Stimulated activated CD4-positive, alpha-beta T cell treated with anti-CD3 and anti-CD28 coated beads, Interleukin-2, amount 100 ng/mL, for 48 hours (primary cell): ENCODE data around the gene RPIA.
A peak's percentile ranks its signal among the peaks of the same experiment; 100 is the strongest.

Experiments used
- DNase-seq, 2 donors: peaks; one replicate each; pipeline ENCODE4 v3.0.0-alpha.2; 2020

Gene RPIA

GRCh38 chr2:88687384-88687783 lies 4.1 kb upstream of the RPIA start:
- DNase-seq = no peak

- DNase-seq = peak; percentile 31 to 45
Observed at GRCh38 chr2:88690591-88691338, 708 bp upstream of the RPIA start.

GRCh38 chr2:88692187-88692586 lies 714 bp downstream of the RPIA start:
- DNase-seq = peak in 1 of 2 donors; percentile 25

DNA sequence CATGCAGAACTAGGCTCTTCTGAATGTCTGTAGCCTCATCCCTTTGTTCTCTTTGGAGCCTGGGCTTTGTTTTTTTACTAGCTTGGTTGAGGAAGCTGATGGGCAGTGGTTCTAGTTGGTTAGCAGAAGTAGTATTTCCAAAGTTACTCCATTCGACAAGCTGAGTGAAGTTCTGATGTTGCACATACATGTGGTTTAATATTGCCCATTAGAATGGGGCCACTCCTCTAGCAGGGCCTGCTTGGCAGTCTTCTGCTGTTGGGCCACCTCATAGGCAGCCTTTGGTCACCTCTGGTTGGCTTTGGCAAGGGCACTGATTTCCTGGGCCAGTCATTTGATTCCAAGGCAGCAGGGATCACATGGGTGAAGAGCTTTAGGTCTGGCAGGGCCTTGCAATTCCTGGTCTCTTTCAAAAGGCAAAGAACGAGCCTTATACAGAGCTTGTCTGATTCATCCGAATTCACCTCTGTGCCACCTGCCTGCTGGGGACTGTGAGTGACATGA lies 2.5 kb downstream of the RPIA start:
- no peak for DNase-seq

DNA sequence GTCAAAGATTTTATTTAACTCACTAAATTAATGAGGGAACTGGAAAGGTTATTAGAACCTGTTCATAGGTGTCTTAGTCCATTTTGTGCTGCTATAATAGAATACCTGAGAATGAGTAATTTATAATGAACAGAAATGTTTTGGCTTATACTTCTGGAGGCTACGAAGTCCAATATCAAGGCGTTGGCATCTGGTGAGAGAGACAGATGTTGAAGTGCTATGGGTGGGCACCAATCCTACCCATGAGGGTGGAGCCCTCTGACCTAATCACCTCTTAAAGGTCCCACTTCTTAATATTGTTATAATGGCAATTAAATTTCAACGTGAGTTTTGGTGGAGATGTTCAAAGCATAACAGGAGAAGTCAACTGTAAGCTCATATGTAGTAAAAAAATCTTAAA lies 5.1 kb downstream of the RPIA start:
- DNase-seq = no peak

DNA sequence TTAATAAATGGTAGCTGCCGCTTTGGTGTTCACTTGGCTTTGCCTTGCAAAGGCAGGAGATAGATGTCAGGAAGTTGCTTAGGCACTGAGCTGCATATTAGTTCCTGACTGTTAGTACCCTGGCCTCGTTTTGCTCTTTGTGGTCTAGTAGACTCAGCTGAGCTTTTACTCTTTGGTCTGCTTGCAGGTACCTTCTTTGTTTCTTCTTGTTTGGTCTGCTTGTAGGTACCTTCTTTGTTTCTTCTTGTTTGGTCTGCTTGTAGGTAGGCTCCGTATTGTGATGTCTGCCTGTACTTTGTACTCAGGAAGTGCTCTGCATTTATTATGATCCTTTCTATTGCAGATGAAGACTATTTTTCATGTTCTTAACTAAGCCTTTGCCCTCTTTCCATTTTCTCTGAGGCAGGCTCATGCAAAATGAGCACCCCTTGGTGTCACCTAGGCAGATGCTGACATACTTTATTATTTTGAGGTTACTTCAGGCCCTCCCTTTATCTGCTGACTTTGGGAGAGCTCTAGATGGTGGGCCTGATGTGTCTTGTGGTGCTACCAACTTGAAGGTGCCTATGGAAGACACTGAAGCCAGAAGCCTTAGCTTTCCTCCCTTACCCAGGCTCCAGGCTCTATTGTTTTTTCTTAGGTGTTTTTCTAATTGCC lies 6.0 kb downstream of the RPIA start:
- no peak for DNase-seq

DNA sequence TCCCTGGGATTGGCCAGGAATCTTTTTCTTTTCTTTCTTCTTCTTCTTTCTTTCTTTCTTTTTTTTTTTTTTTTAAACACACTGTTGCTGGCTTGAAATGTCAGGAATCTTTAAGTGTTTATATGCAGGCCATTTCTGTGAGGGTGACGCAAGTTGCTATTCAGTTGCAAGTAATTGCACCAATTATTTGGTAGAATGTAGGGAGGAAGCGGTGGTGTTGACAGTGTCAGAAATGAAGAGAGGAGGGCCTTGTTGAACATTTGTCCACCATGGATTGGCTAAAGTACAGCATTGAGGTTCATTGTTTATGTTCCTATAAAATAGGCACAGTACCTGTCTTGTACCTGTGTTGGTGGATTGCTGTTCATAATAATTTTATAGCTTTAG lies 6.5 kb downstream of the RPIA start:
- no peak for DNase-seq

DNA sequence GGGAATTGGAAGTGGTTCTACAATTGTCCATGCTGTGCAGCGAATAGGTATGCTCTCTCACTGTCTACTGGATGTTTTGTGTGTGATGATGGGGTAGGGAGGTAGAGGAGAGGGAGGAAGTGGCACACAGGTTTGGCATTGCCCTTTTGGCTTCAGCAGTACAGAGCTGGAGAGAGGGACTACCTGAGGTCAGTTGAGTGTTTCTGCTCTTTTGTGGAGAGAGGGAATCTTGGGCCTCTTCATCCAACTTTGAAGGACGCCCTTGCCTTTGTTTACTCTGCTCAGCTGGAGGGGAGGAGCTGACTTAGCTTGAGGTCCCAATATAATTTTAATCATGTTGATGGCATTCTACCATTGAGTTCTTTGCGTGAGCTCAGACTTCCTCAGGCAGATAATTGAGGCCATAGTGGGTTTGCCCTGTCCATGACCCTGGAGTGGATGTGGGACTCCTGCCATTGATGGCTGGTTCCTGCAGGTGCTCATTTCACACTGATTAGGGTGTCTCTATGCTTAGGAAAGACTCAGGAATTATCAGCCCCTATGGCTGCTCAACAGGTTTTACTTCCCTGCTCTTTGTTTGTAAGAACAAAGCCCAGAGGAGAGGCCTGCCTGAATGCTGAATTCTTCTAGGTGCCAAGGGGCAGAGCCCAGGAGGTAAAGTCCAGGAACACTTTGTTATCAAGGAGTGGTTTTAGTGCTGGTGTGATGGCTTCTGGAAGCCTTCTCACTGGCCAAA lies 7.2 kb downstream of the RPIA start:
- DNase-seq = no peak

GRCh38 chr2:88707003-88707402 lies 15.5 kb downstream of the RPIA start:
- DNase-seq = no peak

DNA sequence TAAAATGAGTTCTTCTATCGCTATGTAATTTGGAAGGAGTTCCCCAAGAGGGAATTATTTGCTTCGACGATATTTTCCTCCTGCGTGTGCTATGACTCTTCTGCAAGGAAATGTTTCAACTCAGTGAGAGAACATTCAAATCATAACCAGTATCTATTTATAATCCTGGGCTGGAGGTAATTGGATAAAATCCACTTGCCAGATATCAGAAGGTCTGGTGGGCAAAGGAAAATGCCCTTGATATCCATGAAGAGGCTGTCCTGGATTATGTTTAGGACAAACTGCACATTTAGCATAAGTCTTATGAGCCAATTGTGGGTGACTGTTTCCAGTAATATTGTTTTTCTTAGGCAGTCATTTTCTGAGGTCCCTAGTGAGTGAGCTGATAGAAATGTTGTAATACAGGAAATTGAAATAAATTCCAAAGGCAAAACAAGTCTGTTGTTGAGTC lies 17.7 kb downstream of the RPIA start:
- DNase-seq = no peak

DNA sequence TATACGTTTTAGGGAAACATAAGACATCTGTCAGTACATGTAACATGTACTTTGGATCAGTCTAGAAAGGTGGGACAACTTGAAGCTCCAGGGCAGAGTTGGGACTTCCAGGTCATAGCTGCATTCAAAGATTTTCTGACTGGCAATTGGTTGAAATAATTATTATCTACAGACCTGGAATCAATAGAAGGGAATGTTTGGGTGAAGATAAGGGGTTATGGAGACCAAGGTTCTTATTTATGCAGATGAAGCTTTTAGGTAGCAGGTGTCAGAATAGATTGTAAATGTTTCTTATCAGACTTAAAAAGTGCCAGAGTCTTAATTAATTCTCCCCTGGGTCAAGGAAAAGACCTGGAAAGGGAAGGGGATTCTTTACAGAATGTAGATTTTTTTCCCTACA lies 19.8 kb downstream of the RPIA start:
- no peak for DNase-seq

DNA sequence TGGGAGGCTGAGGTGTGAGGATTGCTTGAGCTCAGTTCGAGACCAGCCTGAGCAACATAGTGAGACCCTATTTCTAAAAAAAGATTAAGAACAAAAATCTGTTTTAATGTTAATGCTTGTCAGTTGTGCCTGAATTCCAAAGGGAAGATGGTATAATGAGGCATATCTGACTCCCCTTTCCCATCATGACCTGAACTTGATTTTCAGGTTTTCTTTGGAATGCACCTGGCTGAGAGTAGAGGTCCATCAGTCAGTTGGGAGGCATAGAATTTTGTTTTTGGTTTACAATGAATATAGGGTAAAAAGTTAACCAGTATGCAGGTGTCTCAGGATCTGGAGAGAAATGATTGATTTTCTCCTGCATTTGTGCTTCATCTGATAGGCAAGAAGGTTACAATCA lies 20.4 kb downstream of the RPIA start:
- DNase-seq = no peak

DNA sequence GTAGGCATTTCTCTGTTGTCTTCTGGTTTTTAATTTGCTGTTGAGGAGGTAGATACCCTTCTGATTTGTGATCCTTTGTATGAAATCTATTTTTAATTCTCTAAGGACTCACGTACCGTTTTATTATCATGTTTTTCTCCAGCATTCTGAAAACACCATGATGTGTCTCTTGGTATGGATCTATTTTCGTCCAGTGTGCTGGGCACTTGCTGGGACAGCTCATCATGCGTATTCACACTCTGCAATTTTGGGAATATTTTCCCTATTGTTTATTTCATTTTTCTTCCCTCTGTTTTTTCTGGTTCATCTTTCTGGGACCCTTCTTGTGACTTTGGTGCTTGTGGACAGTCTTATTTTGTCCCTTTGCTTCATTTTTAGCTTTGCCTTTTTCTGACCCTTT lies 21.9 kb downstream of the RPIA start:
- DNase-seq = no peak

DNA sequence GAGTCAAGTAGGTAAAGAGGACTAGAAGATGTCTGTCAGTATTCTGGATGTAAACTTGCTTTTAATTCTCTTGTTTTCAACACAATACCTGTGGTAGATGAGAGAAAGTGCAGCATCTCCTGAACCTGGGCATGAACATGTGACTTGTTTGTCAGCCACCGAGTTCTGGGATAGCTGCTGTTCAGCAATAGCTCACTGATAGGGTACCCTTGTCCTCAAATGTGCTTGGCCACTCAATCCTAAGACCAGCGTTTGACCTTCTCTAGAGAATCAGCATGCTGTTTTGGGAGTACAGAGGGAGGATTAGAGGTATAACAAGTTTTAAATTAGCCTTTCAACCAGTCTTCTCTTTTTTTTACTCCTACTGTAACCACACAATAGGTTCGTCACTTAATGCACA lies 23.2 kb downstream of the RPIA start:
- DNase-seq = no peak

DNA sequence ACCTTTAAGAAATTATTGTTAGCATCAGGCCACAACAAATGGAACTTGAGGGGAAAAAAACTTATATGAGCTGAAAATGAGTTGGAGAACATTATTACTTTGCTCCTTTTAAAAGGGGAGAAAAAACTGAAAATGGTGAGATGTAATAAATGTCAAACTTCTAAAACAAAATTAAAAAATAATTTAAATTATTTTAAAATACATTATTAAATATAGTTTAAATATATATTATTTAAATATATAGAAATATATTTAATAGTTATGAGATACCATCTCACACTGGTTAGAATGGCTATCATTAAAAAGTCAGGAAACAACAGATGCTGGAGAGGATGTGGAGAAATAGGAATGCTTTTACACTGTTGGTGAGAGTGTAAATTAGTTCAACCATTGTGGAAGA lies 28.9 kb downstream of the RPIA start:
- no peak for DNase-seq

DNA sequence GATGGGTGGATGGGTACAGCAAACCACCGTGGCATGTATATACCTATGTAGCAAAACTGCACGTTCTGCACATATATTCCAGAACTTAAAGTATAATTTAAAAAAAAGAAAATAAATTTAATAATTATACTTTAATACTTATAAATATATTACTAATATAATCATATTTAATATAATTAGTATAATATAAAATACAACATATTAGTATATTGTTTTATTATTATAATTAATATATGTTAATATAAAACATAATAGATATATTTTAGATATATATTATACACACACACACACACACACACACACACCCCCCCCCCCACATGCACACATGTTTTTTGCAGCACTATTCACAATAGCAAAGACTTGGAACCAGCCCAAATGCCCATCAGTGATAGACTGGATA lies 29.8 kb downstream of the RPIA start:
- no peak for DNase-seq

GRCh38 chr2:88724643-88725332 lies 33.3 kb downstream of the RPIA start:
- no peak for DNase-seq

DNA sequence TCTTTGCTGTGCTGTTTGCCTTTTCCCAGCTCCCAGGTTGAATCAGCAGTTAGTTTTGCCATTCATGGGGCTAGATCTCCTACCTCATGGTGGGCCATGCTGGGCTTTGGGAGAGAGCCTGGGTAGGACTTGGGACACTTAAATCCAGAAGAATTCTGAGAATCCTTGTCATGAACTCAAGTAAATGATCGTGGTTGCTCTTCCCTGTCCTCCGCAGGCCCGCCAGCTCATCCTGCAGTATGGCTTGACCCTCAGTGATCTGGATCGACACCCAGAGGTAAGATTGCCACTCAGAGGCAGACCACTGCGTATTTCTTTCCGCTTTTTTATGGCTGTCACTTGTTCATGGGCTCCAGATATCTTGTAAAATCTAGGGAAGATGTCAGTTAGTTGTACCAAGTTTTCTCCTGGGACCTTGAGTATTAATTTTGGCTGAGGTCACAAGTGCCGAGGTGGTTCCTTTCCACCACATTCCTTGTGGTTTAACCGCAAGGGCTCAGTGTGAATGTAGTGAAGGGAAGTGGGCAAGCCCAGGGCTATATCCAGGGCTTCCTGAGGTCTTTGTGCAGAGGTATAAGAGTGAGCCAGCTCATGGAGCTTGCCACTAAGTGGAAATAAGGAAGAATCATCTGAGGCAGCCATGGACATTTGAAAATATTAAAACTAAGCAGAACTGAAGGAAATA lies 37.7 kb downstream of the RPIA start:
- DNase-seq = no peak

DNA sequence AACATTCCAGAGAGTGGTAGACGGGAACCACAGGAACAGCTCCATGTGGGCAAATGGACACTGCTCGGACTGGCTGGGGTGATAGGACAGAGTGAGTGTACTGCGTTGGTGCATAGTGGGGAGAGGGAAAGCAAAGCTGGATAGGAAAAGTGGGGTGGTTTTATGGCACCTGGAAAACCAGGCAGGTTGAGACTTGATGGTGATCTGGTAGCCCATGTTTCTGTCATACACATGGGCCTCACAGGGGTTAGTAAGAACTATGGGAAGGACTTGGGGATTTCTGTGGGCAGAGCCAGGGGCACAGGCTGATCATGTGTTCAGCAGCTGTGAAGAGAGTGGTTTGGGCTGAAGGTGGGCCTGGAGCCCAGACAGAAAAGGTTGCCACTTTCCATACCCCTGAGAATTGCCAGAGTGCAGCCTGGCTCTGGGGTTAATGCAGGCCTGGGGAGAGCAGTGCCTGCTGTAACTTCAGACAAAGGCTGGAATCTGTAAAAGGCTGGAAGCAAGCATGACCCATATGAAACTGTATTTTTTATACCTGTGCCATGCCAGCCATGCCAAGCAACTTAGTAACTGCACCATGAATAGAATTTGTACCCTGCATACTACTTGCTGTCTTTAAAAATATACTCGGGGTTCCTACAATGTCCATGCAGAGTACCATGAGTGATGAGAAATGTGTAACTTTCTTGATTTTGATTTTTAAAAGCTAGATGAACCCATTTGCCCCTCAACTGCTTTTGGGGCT lies 41.9 kb downstream of the RPIA start:
- DNase-seq = no peak

GRCh38 chr2:88735133-88735532 lies 43.7 kb downstream of the RPIA start:
- DNase-seq = no peak

GRCh38 chr2:88735853-88736252 lies 44.4 kb downstream of the RPIA start:
- DNase-seq = no peak

DNA sequence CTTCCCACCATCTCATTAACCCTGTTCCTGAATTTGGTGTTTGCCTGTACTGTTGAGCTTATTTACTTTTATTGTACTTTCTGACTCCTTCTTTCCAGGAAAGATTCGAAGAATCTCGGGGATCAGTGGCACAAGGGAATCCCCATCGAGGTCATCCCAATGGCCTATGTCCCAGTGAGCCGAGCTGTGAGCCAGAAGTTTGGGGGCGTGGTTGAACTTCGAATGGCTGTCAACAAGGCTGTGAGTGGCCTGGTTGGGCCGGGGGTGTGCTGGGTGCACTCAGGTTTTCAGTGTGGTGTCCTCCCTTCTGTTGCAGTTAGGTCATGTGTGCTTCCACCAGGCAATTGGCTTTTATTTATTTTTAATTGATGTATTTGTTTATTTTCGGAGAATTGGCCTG lies 45.0 kb downstream of the RPIA start:
- no peak for DNase-seq
